HG02981 (cell line): Measurements from ENCODE around the gene DAZAP1.

ENCODE experiments used
- ATAC-seq: cut with Tn5 transposase; IDR thresholded peaks from one replicate; pipeline ENCODE4 v1.9.1; 2021; ENCODE audit warnings: mild to moderate bottlenecking, moderate library complexity; ENCODE audit not compliant: unreplicated experiment

DAZAP1 gene

GRCh38 chr19:1455336-1456120, 48.1 kb downstream of the DAZAP1 start:
- no peak for ATAC-seq

DNA sequence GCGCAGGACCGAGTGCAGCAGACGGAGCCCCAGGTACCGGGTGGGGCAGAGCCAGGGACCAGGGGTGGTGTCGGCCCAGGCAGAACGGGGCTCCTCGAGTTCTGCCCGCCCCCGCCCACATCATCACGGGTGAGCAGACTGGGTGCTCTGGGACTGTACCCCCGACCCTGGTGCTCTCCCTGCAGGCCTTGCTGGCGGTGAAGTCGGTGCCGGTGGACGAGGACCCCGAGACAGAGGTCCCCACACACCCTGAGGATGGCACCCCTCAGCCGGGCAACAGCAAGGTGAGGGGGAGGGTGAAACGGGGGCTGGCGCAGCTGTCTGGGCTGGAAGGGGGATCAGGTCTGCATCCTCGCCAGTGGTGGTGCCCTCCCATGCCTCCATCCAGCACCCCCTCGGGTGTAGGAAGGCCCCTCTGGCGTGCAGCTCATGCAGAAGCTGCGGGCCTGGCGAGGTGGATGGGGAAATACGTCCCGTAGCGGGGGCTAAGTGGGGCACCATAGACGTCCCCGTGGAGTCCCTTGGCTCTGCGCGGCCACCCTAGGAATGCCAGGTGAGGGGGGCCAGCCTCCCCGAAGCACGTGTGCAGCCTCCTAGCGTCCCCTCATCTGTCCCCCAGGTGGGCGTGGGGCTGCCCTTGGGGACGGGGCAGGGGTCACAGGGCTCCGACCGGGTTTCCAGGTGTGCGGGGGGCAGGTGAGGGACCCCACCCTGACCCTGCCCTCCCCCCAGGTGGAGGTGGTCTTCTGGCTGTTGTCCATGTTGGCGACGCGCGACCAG, 48.9 kb downstream of the DAZAP1 start:
- no peak for ATAC-seq

DNA sequence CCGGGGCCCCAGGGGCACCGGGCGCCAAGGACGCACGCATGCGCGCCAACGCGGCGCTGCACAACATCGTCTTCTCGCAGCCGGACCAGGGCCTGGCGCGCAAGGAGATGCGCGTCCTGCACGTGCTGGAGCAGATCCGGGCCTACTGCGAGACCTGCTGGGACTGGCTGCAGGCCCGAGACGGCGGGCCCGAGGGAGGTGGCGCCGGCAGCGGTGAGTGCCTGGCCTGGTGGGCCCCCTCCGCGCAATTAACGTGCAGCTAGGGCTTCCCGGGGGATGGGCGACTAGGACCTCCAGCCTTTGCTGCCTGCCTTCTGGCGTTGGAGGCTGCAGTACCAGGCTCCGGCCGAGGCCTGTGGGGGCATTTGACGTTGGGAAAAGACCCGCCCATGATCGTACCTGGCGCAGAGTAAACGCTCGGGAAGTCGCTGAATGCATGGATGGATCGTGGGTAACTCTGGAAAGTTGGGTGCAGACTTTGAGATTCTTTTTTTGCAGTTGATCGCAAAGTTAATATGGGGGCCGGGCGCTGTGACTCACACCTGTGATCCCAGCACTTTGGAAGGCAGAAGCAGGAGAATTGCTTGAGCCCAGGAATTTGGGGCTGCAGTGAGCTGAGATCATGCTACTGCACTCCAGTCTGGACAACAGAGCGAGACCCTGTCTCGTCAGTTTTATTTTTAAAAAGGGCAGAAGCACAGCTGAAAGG, 49.8 kb downstream of the DAZAP1 start:
- no peak for ATAC-seq

- no peak for ATAC-seq
These were observed 50.5 kb downstream of the DAZAP1 start for GRCh38 chr19:1457892-1458291.

GRCh38 chr19:1459479-1459878, 52.1 kb downstream of the DAZAP1 start:
- no peak for ATAC-seq

- ATAC-seq: no peak
These were observed 52.9 kb downstream of the DAZAP1 start for GRCh38 chr19:1460033-1460995.

DNA sequence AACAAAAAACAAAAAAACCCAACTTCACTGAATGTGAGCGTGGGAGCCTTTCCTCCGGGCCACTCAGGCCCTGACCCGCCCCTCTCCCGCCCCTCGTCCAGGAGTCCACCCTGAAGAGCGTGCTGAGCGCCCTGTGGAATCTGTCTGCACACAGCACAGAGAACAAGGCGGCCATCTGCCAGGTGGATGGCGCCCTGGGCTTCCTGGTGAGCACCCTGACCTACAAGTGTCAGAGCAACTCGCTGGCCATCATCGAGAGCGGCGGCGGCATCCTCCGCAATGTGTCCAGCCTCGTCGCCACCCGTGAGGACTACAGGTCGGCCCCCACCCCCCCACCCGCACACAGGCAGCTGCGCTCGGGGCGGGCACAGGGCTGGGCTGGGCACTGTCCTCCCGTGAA, 54.5 kb downstream of the DAZAP1 start:
- ATAC-seq: no peak

GRCh38 chr19:1465191-1466016, 58.0 kb downstream of the DAZAP1 start:
- no peak for ATAC-seq

- no peak for ATAC-seq
These were observed 58.7 kb downstream of the DAZAP1 start for GRCh38 chr19:1466018-1466460.

GRCh38 chr19:1466461-1467214, 59.3 kb downstream of the DAZAP1 start:
- no peak for ATAC-seq

GRCh38 chr19:1467215-1467489, 59.8 kb downstream of the DAZAP1 start:
- no peak for ATAC-seq

DNA sequence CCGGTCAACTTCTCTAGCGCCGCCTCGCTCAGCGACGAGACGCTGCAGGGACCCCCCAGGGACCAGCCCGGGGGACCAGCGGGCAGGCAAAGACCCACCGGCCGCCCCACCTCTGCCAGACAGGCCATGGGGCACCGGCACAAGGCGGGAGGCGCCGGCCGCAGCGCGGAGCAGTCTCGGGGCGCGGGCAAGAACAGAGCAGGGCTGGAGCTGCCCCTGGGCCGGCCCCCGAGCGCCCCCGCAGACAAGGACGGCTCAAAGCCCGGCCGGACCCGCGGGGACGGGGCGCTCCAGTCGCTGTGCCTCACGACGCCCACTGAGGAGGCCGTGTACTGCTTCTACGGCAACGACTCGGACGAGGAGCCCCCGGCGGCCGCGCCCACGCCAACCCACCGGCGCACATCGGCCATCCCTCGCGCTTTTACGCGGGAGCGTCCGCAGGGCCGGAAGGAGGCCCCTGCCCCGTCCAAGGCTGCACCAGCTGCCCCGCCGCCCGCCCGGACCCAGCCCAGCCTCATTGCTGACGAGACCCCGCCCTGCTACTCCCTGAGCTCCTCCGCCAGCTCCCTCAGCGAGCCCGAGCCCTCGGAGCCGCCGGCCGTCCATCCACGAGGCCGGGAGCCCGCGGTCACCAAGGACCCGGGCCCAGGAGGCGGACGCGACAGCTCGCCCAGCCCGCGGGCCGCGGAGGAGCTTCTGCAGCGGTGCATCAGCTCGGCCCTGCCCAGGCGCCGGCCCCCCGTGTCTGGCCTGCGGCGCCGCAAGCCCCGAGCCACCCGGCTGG, 60.3 kb downstream of the DAZAP1 start:
- no peak for ATAC-seq

GRCh38 chr19:1468274-1468820, 61.0 kb downstream of the DAZAP1 start:
- no peak for ATAC-seq

GRCh38 chr19:1468821-1469254, 61.5 kb downstream of the DAZAP1 start:
- no peak for ATAC-seq

GRCh38 chr19:1469255-1470054, 62.1 kb downstream of the DAZAP1 start:
- no peak for ATAC-seq

GRCh38 chr19:1470055-1470304, 62.6 kb downstream of the DAZAP1 start:
- ATAC-seq: no peak

DNA sequence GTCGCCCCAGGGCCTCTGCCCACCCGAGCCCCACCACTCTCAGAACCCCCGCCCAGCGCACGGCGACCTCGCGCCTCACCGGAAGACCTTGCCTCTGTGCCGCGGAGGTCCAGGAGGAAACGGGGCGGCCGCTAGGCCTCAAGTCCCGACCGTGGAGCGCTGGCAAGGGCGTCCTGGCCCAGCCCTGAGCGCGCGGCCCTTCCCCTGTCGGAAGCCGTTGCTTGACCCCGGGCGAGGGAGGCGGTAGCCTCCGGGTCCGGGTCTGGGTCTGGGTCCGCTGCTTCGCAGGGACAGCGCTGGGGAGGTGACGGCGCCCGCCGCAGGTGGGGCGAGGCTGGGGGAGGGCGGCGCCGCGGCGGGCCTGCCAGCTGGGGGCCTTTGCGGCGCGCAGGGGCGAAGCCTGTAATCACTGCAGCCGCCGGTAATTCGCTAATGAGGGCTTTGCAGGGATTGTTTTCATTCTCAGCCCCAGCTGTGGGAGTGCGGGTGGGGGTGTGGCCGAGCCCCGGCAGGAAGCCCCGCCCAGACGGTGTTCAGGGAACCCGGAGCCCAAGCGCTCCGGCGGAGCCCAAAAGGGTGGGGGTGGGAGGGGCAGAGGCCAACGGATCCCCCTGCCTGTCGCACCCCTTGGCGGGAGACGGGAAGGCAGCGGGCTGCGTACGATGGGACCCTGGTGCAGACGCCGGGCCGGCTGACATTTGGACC, 63.1 kb downstream of the DAZAP1 start:
- no peak for ATAC-seq
